Choroid plexus epithelial cell (primary cell): ENCODE results near the gene LSM7.
A peak's percentile ranks its signal among the peaks of the same experiment; 100 is the strongest.

ENCODE experiments used
- DNase-seq: peaks from one replicate; pipeline ENCODE4 v3.0.0-alpha.2; 2010; ENCODE audit warnings: low read depth
- H3K4me3 ChIP-seq: 2 replicates; pipeline ENCODE4 v1.5.1; 2011; ENCODE audit warnings: low read depth, mild to moderate bottlenecking, control low read depth, low read length, moderate library complexity
- TF ChIP-seq, protein P1 (sequence below): conservative IDR thresholded peaks from 2 replicates; pipeline ENCODE4 v1.5.1; 2011; ENCODE audit warnings: low read depth, mild to moderate bottlenecking, control low read depth, inconsistent platforms, low read length, moderate library complexity

Gene LSM7

DNA sequence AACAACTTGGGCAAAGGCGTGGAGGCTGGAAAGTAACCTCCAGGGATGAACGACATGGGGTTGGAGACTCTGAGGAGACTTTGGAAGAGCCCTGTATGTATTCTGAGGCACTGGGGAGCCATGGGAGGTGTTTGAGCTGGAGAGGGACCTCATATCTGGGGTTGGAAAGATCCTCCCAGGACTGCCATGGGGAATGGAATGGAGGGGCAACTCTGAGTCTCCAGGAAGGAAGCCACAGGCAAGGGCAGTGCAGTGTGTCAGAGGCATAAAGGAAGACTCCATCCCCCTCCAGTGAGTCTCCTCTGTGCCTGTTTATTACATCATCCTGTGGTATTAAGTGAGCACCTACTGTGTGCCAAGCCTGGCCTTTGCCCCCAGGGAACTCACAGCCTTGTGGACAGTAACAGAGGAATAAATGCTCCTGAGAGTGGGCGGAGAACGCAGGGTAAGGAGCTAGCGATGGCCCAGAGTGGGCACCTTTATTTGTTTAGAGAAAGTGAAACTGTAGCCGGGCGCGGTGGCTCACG, 54.1 kb downstream of the LSM7 start:
- TF ChIP-seq, protein P1, sequence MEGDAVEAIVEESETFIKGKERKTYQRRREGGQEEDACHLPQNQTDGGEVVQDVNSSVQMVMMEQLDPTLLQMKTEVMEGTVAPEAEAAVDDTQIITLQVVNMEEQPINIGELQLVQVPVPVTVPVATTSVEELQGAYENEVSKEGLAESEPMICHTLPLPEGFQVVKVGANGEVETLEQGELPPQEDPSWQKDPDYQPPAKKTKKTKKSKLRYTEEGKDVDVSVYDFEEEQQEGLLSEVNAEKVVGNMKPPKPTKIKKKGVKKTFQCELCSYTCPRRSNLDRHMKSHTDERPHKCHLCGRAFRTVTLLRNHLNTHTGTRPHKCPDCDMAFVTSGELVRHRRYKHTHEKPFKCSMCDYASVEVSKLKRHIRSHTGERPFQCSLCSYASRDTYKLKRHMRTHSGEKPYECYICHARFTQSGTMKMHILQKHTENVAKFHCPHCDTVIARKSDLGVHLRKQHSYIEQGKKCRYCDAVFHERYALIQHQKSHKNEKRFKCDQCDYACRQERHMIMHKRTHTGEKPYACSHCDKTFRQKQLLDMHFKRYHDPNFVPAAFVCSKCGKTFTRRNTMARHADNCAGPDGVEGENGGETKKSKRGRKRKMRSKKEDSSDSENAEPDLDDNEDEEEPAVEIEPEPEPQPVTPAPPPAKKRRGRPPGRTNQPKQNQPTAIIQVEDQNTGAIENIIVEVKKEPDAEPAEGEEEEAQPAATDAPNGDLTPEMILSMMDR = no peak
- no peak for DNase-seq
- H3K4me3 ChIP-seq = no peak overlapping the region

DNA sequence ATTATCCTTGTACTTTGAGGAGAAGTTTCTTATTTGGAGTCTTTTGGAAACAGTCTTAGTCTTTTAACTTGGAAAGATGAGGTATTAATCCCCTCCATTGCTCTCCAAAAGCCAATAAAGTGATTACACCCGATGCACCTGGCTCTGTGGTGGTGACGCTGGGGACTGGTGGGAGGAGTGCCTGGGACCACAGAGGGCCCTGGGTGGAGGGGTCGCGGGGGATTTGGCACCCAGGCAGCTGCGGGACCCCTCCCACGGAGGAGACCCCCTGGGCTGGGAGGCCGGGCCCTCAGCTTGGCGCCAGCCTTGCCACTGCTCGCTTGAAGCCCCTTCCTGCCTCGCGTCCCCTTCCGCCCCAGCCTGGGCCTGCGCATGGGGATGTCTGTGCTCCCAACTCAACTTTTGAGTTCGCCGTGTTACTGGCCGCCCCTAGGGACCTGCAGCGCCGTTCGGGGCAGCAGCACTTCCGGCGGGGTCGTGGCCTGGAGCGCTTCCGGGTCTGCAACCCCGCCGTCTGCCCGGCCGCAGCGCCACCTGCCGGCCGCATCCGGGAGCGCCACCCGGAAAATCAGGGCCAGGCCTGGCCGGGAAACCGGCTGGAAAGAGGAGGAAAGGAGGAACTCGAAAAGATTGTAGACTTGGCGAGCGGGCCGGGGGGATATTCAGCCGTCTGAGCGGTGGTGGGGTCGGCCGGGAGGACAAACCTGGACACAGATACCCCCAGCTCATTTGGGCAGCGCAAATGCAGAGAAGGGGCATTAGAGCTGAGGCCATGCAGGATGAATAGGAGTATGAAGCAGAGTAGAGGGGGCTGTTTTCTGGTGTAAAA, 54.8 kb downstream of the LSM7 start:
- TF ChIP-seq, protein P1 = peak; percentile 64
- peak overlapping the region; percentile 43 for H3K4me3 ChIP-seq
- peak; percentile 65 for DNase-seq
